Vagina (tissue), 2 donors: ENCODE data around the gene DZANK1.

ENCODE experiments used
- POLR2A ChIP-seq, 2 donors: fragments of 450-650 bp; IDR thresholded peaks; one replicate each; pipeline ENCODE4 v1.6.1; 2017; ENCODE audit warnings: antibody characterized with exemption in 2 of 2, mild to moderate bottlenecking in 2 of 2, moderate library complexity in 2 of 2
- TF ChIP-seq, protein P1 (sequence below), 3 experiments: fragments of 450-650 bp in 2 of 3; fragments of 200-600 bp in 1 of 3; sonication (generic) in 1 of 3; IDR thresholded peaks; one replicate each; pipeline ENCODE4 v1.5.1; 2017 to 2019; ENCODE audit warnings: antibody characterized with exemption in 3 of 3, mild to moderate bottlenecking in 2 of 3, moderate library complexity in 2 of 3

DNA sequence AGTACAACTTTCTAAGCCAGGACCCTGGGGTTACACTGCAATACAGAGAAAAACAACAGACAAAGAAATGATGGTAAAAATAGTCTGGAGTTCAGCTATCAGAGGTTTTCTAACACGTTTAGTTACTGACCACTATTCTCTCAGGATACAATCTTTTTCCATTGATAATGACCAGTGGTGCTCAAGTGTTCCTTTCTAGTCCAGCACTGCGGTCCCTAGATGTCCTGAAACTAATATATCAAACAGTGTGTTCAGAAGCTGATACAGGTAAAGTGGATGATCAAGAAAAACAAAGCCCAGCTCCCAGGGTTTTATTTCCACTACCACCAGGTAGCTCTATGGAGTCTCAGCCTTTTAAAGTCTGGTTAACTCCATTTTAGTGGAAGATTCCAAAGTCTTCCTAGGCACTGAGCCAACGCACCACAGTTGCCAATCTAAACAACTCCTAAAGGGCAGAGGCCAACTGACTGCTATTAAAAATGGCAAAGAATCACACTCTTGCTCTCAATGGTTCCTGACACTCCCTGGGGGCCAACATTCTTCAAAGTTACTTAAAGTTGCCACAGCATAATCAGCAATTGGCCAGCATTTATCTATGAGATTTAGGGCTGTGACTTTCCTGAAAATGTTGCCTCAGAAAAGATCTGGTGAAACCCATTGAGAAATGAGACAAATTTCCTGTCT lies 38.2 kb downstream of the DZANK1 start:
- TF ChIP-seq, protein P1, sequence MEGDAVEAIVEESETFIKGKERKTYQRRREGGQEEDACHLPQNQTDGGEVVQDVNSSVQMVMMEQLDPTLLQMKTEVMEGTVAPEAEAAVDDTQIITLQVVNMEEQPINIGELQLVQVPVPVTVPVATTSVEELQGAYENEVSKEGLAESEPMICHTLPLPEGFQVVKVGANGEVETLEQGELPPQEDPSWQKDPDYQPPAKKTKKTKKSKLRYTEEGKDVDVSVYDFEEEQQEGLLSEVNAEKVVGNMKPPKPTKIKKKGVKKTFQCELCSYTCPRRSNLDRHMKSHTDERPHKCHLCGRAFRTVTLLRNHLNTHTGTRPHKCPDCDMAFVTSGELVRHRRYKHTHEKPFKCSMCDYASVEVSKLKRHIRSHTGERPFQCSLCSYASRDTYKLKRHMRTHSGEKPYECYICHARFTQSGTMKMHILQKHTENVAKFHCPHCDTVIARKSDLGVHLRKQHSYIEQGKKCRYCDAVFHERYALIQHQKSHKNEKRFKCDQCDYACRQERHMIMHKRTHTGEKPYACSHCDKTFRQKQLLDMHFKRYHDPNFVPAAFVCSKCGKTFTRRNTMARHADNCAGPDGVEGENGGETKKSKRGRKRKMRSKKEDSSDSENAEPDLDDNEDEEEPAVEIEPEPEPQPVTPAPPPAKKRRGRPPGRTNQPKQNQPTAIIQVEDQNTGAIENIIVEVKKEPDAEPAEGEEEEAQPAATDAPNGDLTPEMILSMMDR (IDR thresholded peaks at IDR 0.05) = no peak
- TF ChIP-seq POLR2A (IDR thresholded peaks at IDR 0.05) = no peak
